Activated CD8-positive, alpha-beta memory T cell treated with anti-CD3 and anti-CD28 coated beads for 4 hours (primary cell): ENCODE measurements around the gene KRTAP9-8.
"Not testable (repeated sequence)": the region's sequence is repeated elsewhere in the genome, so short reads cannot be mapped to it uniquely, and the experiment has no call there.

Experiments
- DNase-seq, 2 donors: peaks; one replicate each; pipeline ENCODE4 v3.0.0-alpha.2; 2020; ENCODE audit warnings: low read depth in 2 of 2

The KRTAP9-8 gene

GRCh38 chr17:41237949-41238437 lies at the start of gene KRTAP9-8:
TSS of gene KRTAP9-8 (plus strand) at chr17:41237999. CDS start at chr17:41238052, 53 bp downstream.
- not testable (repeated sequence) for DNase-seq

GRCh38 chr17:41189837-41190318 lies 47.9 kb upstream of the KRTAP9-8 start, which contains the start of gene KRTAP9-1:
TSS of gene KRTAP9-1 (plus strand) at chr17:41189887. CDS start at chr17:41189887, 0 bp downstream.
- DNase-seq, result not testable (repeated sequence)

GRCh38 chr17:41190328-41190727 lies 47.5 kb upstream of the KRTAP9-8 start:
- DNase-seq, result no peak

- DNase-seq, result no peak
Observed at GRCh38 chr17:41196068-41196467, 41.7 kb upstream of the KRTAP9-8 start.

- DNase-seq, result no peak
Observed at GRCh38 chr17:41199421-41200078, 38.2 kb upstream of the KRTAP9-8 start.

GRCh38 chr17:41211845-41212466 lies 25.8 kb upstream of the KRTAP9-8 start:
- DNase-seq, result no peak

GRCh38 chr17:41212524-41213169 lies 25.2 kb upstream of the KRTAP9-8 start:
- no peak for DNase-seq

GRCh38 chr17:41215681-41216080 lies 22.1 kb upstream of the KRTAP9-8 start:
- no peak for DNase-seq

GRCh38 chr17:41223821-41224220 lies 14.0 kb upstream of the KRTAP9-8 start:
- no peak for DNase-seq

- DNase-seq, result no peak
Observed at GRCh38 chr17:41226051-41226450, 11.7 kb upstream of the KRTAP9-8 start.

GRCh38 chr17:41226598-41227095 lies 11.2 kb upstream of the KRTAP9-8 start, which contains the start of gene KRTAP9-2:
TSS of gene KRTAP9-2 (plus strand) at chr17:41226648. CDS start at chr17:41226655, 7 bp downstream.
- DNase-seq, result not testable (repeated sequence)

GRCh38 chr17:41230094-41230493 lies 7.7 kb upstream of the KRTAP9-8 start:
- no peak for DNase-seq

GRCh38 chr17:41231731-41232130 lies 6.1 kb upstream of the KRTAP9-8 start:
- no peak for DNase-seq

- not testable (repeated sequence) for DNase-seq
Observed at GRCh38 chr17:41232399-41233105, 5.2 kb upstream of the KRTAP9-8 start, which contains the start of gene KRTAP9-3. TSS of gene KRTAP9-3 (plus strand) at chr17:41232449. CDS start at chr17:41232502, 53 bp downstream.

GRCh38 chr17:41237116-41237515 lies 683 bp upstream of the KRTAP9-8 start:
- DNase-seq, result not testable (repeated sequence)

- not testable (repeated sequence) for DNase-seq
Observed at GRCh38 chr17:41246995-41247787, 9.4 kb downstream of the KRTAP9-8 start.

- DNase-seq, result not testable (repeated sequence)
Observed at GRCh38 chr17:41249637-41250240, 11.9 kb downstream of the KRTAP9-8 start, which contains the start of gene KRTAP9-4. TSS of gene KRTAP9-4 (plus strand) at chr17:41249687. CDS start at chr17:41249721, 34 bp downstream.

GRCh38 chr17:41251261-41251660 lies 13.5 kb downstream of the KRTAP9-8 start:
- DNase-seq, result no peak

GRCh38 chr17:41254861-41255260 lies 17.1 kb downstream of the KRTAP9-8 start:
- DNase-seq, result no peak
